ENCODE results near the gene GRM8.

The GRM8 gene

DNA sequence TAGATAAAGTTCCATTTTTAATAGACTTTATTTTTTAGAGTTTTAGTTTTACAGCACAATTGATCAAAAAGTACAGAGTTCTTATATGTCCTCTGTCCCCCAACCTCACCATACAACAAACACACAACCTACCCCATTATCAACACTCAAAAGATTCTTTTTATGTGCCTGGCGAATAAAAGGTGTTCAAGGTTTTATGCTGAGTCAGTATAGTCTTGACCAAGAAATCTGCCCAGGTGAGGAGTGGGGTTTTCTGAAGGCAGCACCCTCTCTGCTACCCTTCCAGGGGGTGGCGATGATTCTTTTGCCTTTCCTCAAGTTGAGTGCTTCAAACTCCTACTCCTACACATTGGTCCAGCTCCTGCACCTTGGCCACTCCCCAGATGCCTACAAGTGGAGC lies 222.9 kb downstream of the GRM8 start:
- no peak for DNase-seq (ENCODE audit: low read depth, low spot score)

- no peak for DNase-seq (ENCODE audit: low read depth, low spot score)
Observed at GRCh38 chr7:127021857-127022256, 230.9 kb downstream of the GRM8 start.

GRCh38 chr7:127021019-127021738 lies 231.6 kb downstream of the GRM8 start:
- DNase-seq (ENCODE audit: low read depth, low spot score), result no peak

DNA sequence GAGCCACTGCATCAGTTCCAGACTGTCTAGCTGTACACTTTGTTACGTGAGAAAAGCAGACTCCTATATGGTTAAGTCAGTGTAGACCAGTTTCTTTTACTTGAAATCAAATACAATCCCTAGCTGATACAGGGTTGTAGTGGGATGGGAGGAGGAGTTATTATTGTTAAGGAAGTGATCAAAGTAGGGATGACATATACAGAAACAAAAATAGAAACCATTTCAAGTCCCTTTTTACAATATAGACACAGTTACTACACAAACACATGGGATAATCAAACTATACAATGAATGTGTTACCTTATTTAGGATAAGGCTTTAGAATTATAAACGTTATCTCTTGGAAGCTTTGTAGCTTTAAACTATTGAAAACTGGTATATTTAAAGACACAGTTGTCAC lies 233.9 kb downstream of the GRM8 start:
- no peak for DNase-seq (ENCODE audit: low read depth, low spot score)

- no peak for DNase-seq (ENCODE audit: low read depth, low spot score)
Observed at GRCh38 chr7:127017196-127017595, 235.5 kb downstream of the GRM8 start.

- no peak for DNase-seq (ENCODE audit: low read depth, low spot score)
Observed at GRCh38 chr7:127000725-127001124, 252.0 kb downstream of the GRM8 start.

DNA sequence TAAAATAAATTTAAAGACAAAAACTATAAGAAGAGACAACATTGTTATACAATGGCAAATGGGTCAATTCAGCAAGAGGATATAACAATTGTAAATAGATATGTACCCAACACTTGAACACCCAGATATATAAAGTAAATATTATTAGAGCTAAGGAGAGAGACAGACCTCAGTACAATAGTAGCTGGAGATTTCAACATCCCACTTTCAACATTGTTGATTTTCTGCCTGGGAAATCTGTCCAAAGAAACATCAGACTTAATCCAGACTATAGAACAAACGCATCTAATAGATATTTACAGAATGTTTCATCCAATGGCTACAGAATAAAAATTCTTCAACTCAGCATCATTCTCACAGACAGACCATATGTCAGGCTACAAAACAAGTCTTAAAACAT lies 256.1 kb downstream of the GRM8 start:
- DNase-seq (ENCODE audit: low read depth, low spot score), result no peak

DNA sequence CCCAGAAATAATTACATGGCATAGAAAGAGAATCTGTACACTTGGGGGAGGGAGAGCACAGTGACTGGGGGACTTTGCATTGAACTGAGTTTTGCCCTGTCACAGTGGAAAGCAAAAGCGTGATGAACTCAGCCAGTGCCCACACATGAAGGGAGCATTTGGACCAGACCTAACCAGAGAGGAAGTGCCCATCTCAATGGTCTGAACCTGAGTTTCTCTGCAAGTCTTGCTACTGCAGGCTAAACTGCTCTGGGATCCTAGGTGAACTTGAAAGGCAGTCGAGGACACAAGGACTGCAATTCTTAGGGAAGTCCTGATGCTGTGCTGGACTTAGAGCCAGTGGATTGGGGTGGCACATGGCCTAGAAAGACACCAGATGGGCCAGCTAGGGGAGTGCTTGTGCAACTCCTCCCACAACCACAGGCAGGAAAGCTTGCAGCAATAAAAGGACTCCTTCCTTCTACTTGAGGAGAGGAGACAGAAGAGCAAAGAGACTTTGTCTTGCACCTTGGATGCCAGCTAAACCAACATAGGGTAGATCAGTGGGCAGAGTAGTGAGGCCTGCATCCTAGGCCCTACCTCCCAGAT lies 259.0 kb downstream of the GRM8 start:
- no peak for DNase-seq (ENCODE audit: low read depth, low spot score)

GRCh38 chr7:126988022-126988421 lies 264.7 kb downstream of the GRM8 start:
- DNase-seq (ENCODE audit: low read depth, low spot score), result no peak

DNA sequence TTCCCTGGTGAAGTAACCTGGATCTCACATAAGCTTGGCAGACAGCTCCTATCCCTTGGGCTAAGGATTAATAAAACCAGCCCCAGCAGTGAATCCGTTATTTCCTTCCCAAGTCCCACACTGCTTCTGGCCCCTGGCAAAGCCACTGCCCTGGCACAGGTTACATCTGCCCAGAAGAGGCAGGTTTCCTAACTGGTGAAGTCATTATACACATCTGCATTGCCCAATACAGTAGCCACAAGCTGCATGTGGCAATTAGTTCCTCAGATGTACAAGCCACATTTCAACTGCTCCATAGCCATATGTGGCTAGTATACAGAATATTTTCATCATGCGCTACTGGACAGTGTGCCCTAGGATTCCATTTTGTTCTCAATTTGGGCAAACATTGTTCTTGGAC lies 273.0 kb downstream of the GRM8 start:
- no peak for DNase-seq (ENCODE audit: low read depth, low spot score)

DNA sequence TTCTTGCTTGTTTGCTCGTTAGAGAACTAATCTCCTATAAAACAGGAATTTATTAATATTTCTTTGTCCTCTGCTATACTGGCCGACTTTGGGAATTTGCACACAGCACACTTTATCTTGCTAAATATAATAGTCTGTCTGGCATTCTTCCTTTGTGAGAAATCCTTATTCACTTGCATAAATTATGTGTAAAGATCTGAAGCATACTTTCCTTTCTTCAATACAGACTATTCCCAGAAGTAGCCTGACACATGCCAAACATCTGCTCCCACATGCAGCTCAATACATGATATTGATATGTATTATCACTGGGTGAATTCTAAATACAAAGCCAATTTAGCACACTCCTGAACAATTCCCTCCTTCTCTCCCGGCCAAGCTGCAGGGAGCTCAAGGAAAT lies 273.9 kb downstream of the GRM8 start:
- no peak for DNase-seq (ENCODE audit: low read depth, low spot score)

DNA sequence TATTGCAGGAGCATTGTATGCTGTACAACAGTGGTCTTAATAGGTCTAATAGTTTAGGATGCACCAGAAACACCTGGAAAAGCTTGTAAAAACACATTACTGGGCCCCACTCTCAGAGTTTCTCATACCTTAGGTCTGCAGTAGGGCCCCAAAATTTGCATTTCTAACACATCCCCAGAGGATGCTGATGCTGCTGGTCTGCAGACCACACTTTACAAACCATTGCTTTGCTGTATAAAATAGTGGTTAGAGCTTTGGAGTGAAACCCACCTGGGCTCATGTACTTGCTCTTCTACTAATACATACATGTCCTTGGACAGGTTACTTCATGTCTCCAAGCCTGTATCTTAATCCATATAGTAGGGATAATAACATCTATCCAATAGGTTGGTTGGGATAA lies 279.7 kb downstream of the GRM8 start:
- DNase-seq (ENCODE audit: low read depth, low spot score), result no peak

GRCh38 chr7:126972571-126972970 lies 280.2 kb downstream of the GRM8 start:
- no peak for DNase-seq (ENCODE audit: low read depth, low spot score)

GRCh38 chr7:126959649-126960048 lies 293.1 kb downstream of the GRM8 start:
- DNase-seq (ENCODE audit: low read depth, low spot score), result no peak

DNA sequence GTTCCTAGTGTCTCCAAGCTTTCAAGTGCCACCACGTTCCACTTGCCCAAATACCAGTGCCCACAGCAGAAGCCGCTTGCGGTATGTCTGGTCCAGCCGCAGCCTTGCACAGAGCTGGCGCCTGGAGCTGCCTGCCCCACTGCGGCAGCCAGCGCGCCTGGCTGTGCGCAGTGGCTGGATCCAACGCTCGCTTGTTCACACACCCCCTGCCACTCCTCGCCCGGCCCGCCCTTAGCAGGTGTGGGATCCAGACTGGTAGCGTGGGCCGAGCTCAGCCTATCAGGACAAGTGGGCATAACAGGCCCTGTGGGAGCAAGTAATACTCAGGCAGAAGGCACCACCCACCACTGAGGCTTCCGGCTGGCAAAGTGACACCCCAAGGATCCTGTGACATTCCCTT lies 294.4 kb downstream of the GRM8 start:
- DNase-seq (ENCODE audit: low read depth, low spot score), result no peak

DNA sequence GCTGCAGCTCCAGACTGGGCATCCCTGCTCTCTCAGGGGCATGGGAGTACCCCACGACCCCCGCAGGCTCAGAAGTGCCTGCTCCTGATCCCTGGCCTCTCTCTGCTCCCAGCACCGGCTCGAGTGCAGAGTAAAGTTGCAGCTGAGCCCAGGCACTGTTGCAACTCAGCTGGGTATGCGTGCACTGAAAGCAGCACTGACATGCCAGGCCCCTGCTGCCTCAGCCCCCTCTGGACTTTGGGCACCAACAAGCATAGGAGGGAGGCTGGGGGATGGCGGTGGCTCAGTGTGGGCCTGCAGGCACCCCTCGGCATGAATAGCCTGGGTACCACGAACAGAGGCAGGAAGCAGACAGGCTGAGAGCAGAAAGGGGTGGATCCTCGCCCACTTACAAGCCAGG lies 295.3 kb downstream of the GRM8 start:
- no peak for DNase-seq (ENCODE audit: low read depth, low spot score)

DNA sequence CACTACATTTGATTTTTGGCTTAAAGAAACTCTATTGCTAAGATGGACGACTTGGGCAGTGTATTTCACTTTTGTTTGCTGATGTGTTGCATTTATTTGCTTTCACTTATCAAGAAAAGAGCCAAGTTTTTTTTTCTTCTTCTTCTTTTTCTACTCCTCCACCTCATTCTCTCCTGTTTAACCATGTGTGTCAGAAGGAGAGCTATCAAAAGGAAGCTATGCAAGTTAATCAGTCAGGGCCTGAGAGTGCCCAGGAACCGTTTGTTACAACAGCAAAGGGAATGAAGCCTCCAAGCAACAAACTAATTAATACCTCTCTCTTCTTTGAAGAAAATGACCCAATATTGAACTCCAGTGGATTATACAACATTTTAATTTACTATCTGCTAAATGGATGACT lies 299.3 kb downstream of the GRM8 start:
- no peak for DNase-seq (ENCODE audit: low read depth, low spot score)

DNA sequence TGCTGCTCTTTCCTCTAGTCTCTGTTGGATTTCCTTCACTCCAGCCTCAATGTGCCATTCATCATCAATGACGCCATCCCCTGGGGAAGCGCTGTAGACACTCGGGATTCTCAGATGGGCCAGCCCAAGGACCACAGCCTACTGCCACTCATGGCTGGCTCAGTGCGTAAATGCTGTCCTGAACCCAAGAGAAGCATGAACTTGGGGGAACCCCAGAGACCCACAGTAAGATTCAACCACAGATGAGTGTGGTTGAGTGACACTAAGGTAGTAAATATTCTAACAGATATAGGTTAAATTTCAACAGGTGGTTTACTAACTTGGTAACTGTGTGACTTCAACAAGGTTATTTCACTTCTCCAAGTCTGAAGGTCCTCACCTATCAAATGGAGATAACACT lies 304.1 kb downstream of the GRM8 start:
- no peak for DNase-seq (ENCODE audit: low read depth, low spot score)

DNA sequence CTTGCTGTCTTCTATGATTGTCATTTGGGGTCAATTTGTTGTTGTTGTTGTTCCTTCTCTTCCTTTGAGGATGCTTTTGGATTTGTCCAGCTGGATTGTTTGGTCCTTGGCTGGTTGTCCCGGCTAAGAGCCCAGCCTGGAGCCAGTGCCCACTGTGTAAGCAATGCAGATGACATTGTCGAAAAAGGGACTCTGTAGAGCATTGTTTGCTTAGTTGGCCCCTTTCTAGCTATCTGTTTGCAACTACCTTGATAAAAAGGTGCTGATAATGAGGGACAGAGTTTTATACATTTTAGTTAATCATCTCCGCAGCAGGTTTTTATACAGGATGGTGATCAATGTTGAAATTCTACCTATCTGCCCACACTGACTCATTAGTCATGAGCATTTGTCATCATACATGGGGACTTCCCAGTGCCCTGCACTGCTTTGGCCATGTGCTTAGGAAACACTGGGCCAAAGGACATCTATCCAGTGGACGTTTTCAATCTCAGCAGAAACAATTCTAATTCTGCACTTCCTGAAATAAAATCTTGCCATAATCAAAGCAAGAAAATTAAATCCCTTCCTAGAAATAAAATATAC lies 311.9 kb downstream of the GRM8 start:
- DNase-seq (ENCODE audit: low read depth, low spot score), result no peak

DNA sequence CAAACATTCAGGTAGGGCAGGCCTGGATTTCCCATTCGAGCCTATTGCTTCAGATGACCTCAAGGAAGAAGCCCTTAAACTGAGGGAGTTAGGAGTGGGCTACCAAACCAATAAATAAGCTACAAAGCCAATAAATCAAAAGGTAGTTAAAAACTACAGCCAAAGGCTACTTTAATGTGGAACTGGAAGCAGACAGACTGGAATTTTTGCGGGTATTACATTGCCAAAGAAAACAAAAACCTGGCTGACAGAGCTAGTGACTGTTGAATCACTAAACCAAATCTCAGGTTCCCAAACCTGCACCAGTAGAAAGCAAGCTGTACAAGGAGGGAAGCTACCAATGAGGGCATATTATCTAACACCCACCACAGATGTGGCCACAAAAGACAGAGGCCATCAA lies 315.6 kb downstream of the GRM8 start:
- no peak for DNase-seq (ENCODE audit: low read depth, low spot score)

DNA sequence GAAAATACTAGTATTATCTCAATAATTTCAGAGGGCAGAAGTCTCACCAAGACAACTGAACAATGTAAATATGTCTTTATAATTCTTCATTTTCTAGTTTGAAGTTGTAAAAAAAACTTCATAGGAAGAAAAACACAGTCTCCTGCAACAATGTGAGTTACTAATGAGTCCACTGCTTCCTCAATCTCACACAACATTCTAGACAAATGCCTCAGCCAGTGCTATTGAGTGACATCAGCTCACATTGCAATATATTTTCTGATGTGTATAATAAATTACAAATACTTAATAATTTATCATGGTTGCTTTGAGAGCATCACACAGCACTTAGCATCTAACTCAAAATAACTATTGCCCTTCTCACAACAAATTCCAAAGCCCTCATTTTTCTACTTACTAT lies 321.2 kb downstream of the GRM8 start:
- DNase-seq (ENCODE audit: low read depth, low spot score), result no peak

GRCh38 chr7:126930166-126930565 lies 322.6 kb downstream of the GRM8 start:
- DNase-seq (ENCODE audit: low read depth, low spot score), result no peak

DNA sequence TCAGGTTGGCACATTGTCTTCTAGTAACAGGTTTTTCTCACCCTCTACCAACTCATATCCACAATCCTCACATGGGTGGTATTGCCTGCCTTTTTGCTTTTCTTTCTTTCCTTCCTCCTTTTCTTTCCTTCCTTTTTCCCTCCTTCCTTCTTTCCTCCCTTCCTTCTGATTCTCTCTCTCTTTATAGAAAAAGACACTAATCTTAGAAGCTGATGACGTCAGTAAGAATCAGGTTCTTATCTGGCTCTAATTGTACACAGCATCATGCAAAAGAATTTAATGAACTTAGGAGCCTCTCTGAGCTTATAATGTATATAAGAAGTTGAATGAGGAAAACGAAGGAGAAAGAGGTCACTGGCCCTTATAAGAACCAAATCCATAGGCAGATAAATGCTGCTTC lies 328.3 kb downstream of the GRM8 start:
- no peak for DNase-seq (ENCODE audit: low read depth, low spot score)

All from activated naive CD8-positive, alpha-beta T cell treated with anti-CD3 and anti-CD28 coated beads, Interleukin-2, amount 50 U/mL, for 16 hours (primary cell).